Fibroblast of mammary gland (primary cell): ENCODE results near the gene S100A7.
A peak's percentile ranks its signal among the peaks of the same experiment; 100 is the strongest.

ENCODE experiments used
- DNase-seq: peaks from one replicate; pipeline ENCODE4 v3.0.0-alpha.2; 2010; ENCODE audit warnings: low read depth
- H3K4me3 ChIP-seq: 2 replicates; pipeline ENCODE4 v1.5.1; 2011; ENCODE audit warnings: low read depth, mild to moderate bottlenecking, low read length, moderate library complexity; ENCODE audit not compliant: control insufficient read depth
- TF ChIP-seq, protein P1 (sequence below): conservative IDR thresholded peaks from 2 replicates; pipeline ENCODE4 v1.5.1; 2011; ENCODE audit warnings: low read depth, low read length, inconsistent platforms; ENCODE audit not compliant: control insufficient read depth, insufficient read depth

Gene S100A7

GRCh38 chr1:153488731-153489130, 28.3 kb upstream of the S100A7 start:
- no peak overlapping the region for H3K4me3 ChIP-seq
- TF ChIP-seq, protein P1, sequence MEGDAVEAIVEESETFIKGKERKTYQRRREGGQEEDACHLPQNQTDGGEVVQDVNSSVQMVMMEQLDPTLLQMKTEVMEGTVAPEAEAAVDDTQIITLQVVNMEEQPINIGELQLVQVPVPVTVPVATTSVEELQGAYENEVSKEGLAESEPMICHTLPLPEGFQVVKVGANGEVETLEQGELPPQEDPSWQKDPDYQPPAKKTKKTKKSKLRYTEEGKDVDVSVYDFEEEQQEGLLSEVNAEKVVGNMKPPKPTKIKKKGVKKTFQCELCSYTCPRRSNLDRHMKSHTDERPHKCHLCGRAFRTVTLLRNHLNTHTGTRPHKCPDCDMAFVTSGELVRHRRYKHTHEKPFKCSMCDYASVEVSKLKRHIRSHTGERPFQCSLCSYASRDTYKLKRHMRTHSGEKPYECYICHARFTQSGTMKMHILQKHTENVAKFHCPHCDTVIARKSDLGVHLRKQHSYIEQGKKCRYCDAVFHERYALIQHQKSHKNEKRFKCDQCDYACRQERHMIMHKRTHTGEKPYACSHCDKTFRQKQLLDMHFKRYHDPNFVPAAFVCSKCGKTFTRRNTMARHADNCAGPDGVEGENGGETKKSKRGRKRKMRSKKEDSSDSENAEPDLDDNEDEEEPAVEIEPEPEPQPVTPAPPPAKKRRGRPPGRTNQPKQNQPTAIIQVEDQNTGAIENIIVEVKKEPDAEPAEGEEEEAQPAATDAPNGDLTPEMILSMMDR, result no peak

GRCh38 chr1:153487707-153488106, 27.3 kb upstream of the S100A7 start:
- no peak for DNase-seq
- no peak overlapping the region for H3K4me3 ChIP-seq
- TF ChIP-seq, protein P1, result no peak

More at GRCh38 chr1:153488731-153489130, 28.3 kb upstream of the S100A7 start:
- no peak for DNase-seq

DNA sequence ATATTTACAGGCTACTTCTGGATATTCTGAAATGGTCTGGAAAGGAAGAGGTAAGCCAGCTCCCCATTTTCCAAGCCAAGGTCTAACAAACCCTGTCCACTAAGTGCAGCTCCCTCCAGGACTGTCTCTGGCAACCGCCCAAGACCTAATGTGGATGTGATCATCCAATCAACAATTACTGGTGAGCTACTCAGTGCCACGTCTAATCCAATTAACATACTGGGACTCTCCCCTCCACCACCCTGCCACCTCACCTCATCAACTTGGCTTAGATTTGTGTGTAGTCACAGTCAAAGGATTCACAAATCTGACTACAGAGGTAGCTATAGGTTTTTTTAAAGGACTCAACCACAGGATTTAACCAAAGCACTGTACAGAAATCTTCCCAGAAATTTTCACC, 25.4 kb upstream of the S100A7 start:
- TF ChIP-seq, protein P1, result no peak
- no peak overlapping the region for H3K4me3 ChIP-seq
- peak; percentile 58 for DNase-seq

- DNase-seq, result no peak
- TF ChIP-seq, protein P1, result no peak
- no peak overlapping the region for H3K4me3 ChIP-seq
Measured at GRCh38 chr1:153483776-153484175, 23.3 kb upstream of the S100A7 start.

- no peak overlapping the region for H3K4me3 ChIP-seq
- TF ChIP-seq, protein P1, result no peak
- DNase-seq, result no peak
Measured at GRCh38 chr1:153481124-153481523, 20.7 kb upstream of the S100A7 start.

DNA sequence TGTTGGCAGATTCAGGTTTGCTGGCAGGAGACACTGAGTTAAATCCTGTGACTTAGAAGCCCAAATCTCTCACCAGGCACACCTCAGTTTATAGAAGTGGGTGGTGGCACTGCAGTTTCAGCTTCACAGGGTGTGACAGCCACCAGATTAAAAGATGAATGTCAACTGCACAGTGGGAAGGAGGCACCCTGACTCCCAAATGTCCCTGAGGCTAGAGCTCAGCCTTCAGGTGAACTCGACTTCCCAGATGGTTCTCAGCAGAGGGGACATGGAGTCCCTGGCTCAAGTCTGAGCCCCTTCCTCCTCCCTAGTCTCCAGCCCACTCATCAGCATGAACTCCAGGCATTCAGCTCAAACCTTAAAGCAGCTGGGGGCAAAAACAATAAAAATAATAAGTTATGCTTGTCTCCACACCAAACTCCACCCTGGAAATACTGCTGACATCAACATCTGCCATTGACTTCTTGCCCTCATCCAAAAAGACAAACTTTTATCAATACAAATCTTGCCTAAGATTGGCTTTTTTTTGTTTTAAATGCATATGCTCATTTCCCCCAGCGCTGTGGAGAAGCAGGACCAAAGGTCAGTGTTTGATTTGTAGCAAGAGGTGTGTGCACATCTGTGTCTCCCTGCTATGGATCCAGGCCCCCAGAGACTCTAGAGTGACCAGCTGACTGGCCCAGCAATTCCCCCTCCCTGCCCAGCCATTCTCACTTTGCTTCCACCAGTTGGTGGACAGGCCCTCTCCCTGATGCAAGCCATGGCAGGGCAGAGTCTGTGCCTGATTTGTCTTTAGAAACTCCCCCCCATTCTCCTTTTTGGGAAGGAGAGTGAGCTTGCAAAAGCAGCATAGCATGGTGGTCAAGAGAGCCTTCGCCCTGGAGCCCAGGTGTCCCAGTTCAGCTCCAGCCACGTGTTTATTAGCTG, 18.5 kb upstream of the S100A7 start:
- TF ChIP-seq, protein P1, result no peak
- no peak for DNase-seq
- H3K4me3 ChIP-seq, result no peak overlapping the region
